HG02973 (cell line): ENCODE data around the gene ZWILCH.
"Not testable (repeated sequence)": the region's sequence is repeated elsewhere in the genome, so short reads cannot be mapped to it uniquely, and the experiment has no call there.

Source experiments
- ATAC-seq: cut with Tn5 transposase; IDR thresholded peaks from one replicate; pipeline ENCODE4 v1.9.1; 2021; ENCODE audit warnings: moderate library complexity; ENCODE audit not compliant: unreplicated experiment

Gene ZWILCH

GRCh38 chr15:66574596-66574950, 69.4 kb downstream of the ZWILCH start:
- no peak for ATAC-seq

- ATAC-seq: no peak
These were observed 73.3 kb downstream of the ZWILCH start for GRCh38 chr15:66578286-66578875.

GRCh38 chr15:66580643-66581042, 75.5 kb downstream of the ZWILCH start:
- no peak for ATAC-seq

- ATAC-seq: no peak
These were observed 76.9 kb downstream of the ZWILCH start for GRCh38 chr15:66581972-66582537.

GRCh38 chr15:66586155-66586976, 81.2 kb downstream of the ZWILCH start:
- no peak for ATAC-seq

GRCh38 chr15:66587020-66587419, 81.9 kb downstream of the ZWILCH start:
- ATAC-seq: no peak

- no peak for ATAC-seq
These were observed 82.6 kb downstream of the ZWILCH start for GRCh38 chr15:66587749-66588148.

DNA sequence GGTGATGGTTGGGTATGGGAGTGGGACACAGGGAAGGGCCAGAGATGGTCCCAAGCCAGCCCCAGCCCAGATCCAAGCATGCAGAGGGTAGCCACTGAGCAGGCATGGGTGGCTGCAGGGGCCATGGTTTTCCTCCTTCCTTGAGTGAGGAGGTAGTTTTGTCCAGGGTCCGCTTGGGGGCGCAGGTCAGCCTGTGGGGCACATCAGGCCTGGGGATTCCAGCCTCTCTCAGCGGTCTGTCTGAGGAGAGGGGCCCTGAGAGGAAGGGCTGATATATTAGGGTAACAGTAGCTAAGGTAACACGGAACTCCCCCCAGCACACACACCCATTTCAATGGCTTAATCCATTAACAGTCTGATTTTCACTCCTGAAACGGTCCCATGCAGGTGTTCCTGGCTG, 83.4 kb downstream of the ZWILCH start:
- ATAC-seq: no peak

DNA sequence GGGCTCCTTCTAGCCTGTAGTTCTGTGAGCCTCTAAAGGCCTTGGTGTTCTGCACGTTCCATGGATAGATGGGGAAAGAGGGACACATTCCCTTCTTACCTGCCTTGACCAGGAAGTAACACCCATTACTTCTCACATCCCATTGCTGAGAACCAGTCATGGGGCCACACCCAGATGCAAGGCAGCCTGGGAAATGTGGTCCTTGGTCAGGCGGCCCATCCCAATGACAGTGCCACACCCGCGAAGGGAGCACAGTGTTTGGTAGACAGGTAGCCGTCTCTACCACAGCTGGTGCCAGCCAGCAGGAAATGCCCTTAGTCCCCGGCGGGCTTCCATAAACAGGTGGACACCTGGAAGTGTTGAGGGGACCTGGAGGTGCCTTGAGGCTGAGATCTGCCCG, 83.8 kb downstream of the ZWILCH start:
- no peak for ATAC-seq

GRCh38 chr15:66589429-66589828, 84.3 kb downstream of the ZWILCH start:
- ATAC-seq: not testable (repeated sequence)

GRCh38 chr15:66590435-66590834, 85.3 kb downstream of the ZWILCH start:
- no peak for ATAC-seq

- no peak for ATAC-seq
These were observed 86.3 kb downstream of the ZWILCH start for GRCh38 chr15:66591322-66591862.

GRCh38 chr15:66592505-66593218, 87.5 kb downstream of the ZWILCH start:
- ATAC-seq: no peak

DNA sequence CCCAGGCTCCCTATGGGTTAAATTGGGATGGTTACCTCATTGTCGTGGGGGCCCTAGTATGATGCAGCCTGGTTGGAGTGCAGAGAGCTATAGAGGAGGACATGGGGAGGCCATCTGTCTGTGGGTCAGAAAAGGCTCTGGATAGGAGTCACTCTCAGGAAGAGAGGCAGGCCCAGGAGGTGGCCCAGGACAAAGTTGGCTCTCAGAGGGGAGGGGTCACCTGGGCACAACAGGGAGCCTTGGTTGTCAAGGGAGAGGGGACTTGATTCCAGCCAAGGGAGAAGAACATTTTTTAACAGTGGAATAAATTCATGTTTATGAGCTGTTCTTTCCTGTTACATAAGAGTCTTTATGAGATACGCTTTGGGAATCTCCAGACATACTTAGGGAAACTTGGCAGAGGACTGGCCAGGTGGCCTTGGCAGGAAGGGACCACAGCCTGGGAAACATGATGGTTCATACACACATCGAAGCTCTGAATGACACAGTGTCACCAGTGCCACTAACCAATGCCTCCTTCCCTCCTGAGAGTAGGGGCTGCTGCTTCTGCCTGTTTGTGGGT, 88.2 kb downstream of the ZWILCH start:
- ATAC-seq: no peak

GRCh38 chr15:66594344-66594743, 89.2 kb downstream of the ZWILCH start:
- ATAC-seq: no peak

- no peak for ATAC-seq
These were observed 89.7 kb downstream of the ZWILCH start for GRCh38 chr15:66594836-66595235.

DNA sequence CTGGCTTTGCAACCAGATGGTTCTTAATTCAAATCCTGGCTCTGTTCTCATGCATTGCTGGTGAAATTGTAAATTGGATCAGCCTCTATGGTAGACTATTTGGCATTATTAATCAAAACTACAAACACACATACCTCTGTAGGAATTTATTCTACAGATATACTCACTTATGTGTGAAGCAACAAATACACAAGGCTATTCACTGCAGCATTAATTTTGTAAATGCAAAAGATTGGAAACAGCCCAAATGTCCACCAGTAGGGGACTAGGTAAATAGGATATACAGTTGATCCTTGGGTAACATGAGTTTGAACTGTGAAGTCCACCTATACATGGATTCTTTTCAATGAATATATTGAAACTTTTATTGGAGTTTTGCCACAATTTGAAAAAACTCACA, 90.2 kb downstream of the ZWILCH start:
- no peak for ATAC-seq

DNA sequence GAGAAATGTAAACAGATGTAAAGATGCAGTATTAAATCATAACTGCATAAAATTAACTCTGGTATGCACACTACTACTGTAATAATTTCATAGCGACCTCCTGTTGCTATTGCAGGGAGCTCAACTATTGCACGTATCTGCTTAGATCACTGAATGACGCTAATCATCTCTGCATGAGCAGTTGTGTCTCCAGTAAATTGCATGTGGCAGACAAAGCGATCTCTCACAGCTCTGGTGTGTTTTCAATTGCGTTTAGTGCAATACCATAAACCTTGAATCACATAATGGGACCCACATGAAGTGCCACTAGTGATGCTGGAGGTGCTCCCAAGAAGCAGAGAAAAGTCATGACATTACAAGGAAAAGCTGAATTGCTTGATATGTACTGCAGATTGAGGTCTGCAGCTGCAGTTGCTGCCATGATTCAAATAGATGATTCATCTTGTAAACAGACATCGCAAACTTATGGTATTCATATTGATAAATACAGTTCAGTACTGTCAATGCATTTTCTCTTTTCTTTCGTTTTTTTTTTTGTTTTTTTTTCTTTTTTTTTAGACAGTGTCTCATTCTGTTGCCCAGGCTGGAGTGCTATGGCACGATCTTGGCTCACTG, 90.9 kb downstream of the ZWILCH start:
- no peak for ATAC-seq

DNA sequence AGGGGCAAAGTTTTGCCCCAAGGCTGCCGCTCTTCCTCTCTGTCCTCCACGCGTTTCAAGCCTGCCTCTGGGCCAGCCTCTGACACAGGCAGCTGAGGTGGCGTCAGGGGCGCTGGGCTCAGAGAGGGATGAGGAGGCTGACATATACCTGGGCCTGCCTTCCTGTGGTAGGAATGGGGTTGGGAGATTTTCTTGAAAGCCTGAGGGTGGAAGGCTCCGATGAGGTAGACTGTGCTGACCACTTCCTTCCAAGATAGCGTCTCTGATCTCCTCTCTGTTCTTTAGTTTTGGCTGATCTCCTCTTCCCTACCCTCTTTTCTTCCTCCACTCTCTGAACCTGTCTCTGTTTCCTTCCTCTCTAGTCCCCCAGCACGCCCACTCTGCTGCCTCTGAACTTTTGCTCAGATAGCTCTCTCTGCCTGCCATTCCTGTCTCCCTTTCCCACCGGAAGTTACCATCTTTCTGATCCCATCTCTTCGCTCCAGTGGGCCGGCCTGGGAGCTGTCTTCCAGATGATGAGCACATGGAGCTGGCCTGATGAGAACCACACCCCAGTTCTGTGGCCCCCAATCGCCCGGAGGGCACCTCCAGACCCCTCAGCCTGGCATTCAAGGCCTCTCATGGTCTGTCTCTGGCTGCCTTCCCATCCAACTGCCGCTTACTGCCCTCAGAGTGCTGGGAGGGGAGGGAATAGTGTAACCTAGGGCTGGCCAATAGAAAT, 93.1 kb downstream of the ZWILCH start:
- ATAC-seq: no peak
